ENCODE results near the gene MISFA. TPM values are rescaled to one million over a fixed set of nuclear protein-coding genes. Genes with fewer than 3 reads are reported as not detected.
"Not testable (repeated sequence)": the region's sequence is repeated elsewhere in the genome, so short reads cannot be mapped to it uniquely, and the experiment has no call there.

Gene MISFA
- 2.2 and 2.6 TPM in 2 replicates for total RNA-seq

DNA sequence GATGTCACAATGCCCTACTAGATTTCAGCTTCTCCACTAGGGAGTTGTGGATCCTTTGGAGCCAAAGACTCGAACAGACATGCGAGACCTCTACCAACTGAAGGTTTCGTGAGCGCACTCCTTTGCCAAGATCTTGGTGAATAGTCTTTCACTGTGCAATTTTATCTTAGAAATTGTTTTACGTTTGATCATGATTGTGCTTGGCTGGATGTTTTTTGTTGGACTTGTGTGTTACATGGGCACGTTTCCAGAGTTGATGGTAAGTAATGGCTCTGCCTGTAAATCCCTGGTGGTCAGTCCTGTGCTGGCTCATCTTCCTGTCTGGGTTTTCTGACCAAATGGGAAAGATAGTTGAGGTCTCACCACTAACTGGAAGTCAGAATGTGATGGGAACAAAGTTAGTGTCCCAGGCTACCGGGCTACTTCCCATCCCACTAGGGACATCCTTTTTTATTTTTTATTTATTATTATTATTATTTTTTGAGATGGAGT lies at the start of gene MISFA:
Gene MISFA, plus strand, starts transcription at position 51 of the 492 bp plus-strand sequence. Its CDS starts 140 bp downstream, at position 191.
- intact Hi-C loops (cut with micrococcal nuclease): no loop called here

- intact Hi-C loops (cut with micrococcal nuclease): no loop called here
These were observed 36.4 kb upstream of the MISFA start for GRCh38 chr11:18563090-18563730.

DNA sequence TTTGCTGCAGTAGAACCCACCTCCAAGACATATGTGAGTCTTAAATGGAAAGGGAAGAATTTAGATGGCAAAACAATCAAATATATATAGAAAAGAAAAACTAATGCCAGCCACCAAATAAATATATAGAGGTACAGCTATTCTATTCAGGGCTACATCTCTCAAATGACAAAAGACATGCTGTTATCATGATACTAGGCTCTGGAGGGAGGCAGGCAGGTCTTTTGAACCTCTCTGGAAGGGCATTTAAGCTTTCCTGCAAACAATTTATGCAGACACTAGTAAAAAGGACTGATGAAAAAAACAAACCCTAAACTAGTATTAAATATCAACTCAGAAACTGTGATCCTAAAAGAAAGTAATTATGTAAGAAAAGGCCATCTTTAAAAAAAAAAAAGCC lies 35.4 kb upstream of the MISFA start:
- intact Hi-C loops (cut with micrococcal nuclease): no loop called here

GRCh38 chr11:18566406-18566805 lies 33.2 kb upstream of the MISFA start:
- intact Hi-C loops (cut with micrococcal nuclease): no loop called here

DNA sequence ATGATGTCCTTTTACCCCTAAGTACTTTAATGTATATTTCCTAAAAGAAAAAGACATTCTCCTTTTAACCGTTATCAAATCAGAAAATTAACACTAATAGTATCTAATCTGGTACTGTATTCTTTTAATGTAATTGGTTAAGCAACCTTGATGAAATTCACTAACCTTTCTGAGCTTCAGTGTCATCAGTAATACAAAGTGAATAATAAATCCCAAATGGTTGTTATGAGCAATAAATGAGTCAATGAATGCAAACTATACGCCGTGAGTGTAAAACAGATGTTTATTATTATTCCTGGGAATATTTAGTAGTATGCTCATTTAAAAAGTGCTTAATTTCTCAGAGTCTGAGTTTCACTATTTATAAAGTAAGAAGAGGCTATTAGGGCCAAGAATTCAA lies 32.5 kb upstream of the MISFA start:
- intact Hi-C loops (cut with micrococcal nuclease): no loop called here

DNA sequence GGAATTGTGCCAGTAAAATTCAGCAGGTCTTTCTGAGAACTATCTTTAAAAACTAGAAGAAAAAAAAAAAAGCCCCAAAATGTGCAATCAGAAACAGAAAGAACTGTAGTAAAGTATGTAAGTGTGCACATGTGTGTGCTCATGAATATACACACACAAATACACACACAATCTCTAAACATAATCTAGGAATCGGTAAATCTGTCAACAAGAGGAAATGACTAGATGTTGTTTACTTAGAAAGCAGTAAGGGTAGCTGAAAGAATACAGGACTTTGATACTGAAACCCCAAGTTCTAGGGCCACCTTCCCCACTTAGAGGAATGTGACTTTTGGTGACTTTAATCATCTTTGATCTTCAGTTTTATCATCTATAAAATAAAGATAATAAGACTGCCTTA lies 24.2 kb upstream of the MISFA start:
- intact Hi-C loops (cut with micrococcal nuclease): no loop called here

DNA sequence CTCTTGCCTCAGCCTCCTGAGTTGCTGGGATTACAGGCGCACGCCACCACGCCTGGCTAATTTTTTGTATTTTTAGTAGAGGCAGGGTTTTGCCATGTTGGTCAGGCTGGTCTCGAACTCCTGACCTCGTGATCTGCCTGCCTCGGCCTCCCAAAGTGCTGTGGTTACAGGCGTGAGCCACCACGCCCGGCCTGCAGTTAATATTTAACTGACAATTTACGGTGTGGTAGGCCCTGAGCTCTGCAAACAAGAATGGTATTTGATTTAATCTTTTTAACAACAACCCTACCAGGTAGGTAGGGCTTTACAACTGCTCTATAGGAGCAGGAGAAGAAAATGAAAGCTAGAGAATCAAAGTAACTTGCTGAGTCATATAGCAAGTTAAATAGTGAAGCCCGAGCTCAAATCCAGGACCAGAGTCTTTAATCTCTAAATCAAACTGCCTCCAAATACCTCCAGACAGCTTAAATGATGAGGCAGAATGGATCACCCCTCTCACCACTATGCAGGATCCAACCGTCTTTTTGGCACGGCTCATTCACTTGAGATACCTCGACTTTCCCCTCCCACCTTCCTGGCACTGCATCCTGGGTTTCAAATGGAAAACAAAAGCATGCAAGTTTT lies 20.5 kb upstream of the MISFA start:
- intact Hi-C loops (cut with micrococcal nuclease): loop anchor here (1.0 to 2.0 kb wide), 2 partner anchors 8 to 38 kb away; no protein-coding TSS in a partner anchor

DNA sequence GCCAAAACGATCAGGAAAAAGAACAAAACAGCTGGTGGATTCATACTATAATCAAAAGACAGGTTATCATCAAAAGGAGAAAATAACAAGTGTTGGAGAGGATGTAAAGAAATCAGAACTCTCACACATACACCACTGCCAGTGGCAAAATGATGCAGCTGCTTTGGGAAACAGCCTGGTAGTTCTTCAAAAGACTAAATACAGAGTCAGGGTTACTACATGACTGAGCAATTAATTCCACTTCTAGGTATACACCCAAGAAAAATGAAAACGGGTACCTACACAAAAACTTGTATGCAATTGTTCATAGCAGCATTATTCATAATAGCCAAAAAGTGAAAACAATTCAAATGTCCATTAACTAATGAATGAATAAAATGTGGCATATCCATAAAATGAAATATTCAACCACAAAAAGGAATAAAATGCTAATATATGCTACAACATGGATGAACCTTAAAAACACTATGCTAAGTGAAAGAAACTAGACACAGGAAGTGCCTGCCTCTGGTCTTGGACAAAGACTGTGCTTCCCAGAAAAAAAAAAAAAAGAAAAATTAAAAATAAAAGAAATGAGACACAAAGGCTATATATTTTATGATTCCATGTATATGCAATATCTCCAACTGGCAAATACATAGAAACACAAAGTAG lies 19.3 kb upstream of the MISFA start:
- intact Hi-C loops (cut with micrococcal nuclease): no loop called here

- intact Hi-C loops (cut with micrococcal nuclease): no loop called here
These were observed 17.8 kb upstream of the MISFA start for GRCh38 chr11:18581825-18582224.

- intact Hi-C loops (cut with micrococcal nuclease): loop anchor here (1.0 to 2.0 kb wide), 3 partner anchors 28 to 62 kb away; partner anchors contain the start of genes SPTY2D1 and TSG101
These were observed 11.0 kb upstream of the MISFA start, which contains the start of gene UEVLD for GRCh38 chr11:18588297-18589252. TSS of gene UEVLD (minus strand) at chr11:18588734. CDS start at chr11:18588654, 80 bp downstream.

DNA sequence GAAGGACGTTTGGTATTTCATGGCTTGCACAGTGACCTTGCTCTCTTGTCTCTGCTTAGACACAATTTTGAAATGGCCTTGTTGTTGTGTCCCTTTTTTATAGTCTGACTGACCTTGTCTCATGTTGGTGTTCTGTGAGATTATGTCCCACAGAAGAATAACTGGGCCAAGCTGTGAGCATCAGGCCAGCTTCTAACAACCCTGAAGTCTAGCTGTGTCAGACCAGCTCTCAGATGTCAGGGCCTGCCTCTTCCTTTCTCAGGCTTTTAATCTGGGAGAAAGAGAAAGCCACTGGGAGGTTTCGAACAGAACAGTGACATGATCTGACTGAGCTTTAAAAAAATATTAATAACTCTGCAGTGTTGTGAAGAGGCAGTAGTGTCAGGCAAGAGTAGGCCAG lies 9.0 kb upstream of the MISFA start:
- intact Hi-C loops (cut with micrococcal nuclease): no loop called here

- intact Hi-C loops (cut with micrococcal nuclease): not testable (repeated sequence)
These were observed 5.5 kb upstream of the MISFA start for GRCh38 chr11:18594088-18594487.

GRCh38 chr11:18594999-18595749 lies 4.4 kb upstream of the MISFA start:
- intact Hi-C loops (cut with micrococcal nuclease): no loop called here

- intact Hi-C loops (cut with micrococcal nuclease): no loop called here
These were observed 1.5 kb downstream of the MISFA start for GRCh38 chr11:18600915-18601569.

DNA sequence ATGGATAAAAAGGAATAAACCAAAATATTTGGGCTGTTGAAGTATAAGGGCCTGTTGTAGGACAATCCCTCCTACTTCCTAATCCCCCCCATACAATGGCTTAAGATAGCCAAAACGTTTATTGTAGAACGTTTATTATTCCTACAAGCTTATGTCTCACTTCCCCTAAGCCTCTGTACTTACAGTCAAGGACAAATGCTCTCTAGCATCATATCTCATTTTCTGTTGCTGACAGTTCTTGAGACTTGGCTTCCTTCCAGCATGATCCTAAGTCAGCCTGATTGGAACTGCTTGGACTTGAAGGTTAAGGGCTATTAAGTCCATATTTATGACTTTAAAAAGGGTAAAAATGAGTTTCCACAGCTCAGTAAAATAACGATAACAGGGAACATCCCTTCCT lies 8.8 kb downstream of the MISFA start:
- intact Hi-C loops (cut with micrococcal nuclease): no loop called here

DNA sequence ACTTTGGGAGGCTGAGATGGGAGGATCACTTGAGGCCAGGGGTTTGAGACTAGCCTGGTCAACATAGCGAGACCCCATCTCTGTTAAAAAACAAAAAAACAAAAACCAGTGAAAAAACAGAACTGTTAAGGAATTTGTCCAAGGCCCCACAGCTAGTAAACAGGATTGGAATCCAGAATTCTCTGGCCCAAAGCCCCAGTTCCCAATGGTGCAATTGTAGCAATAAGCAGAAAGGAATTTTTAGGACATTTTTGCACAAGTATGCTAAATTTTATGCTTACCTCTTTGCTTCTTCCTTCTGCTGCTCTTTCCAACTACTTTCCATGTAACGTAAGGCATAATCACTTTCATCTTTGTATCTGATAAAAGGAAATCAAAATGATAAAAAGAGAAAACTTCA lies 11.6 kb downstream of the MISFA start:
- intact Hi-C loops (cut with micrococcal nuclease): no loop called here

DNA sequence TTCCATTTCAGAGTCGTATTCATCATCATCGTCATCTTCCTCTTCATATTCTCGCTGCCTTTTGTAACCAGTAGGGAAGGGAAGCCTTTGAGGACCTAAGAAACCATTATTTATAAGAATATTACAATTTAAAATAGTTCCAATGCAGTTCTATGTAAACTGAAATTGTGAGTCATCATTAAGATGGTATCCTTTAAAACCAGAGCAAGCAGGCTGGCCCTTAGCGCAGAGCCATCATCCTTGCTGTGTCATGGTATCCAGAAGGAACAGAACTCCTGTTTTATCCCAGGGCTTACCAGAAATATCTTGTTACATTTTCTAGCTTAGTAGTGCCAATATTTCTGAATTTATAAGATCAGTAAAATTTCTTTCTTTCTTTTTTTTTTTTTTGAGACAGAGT lies 12.8 kb downstream of the MISFA start:
- intact Hi-C loops (cut with micrococcal nuclease): no loop called here

DNA sequence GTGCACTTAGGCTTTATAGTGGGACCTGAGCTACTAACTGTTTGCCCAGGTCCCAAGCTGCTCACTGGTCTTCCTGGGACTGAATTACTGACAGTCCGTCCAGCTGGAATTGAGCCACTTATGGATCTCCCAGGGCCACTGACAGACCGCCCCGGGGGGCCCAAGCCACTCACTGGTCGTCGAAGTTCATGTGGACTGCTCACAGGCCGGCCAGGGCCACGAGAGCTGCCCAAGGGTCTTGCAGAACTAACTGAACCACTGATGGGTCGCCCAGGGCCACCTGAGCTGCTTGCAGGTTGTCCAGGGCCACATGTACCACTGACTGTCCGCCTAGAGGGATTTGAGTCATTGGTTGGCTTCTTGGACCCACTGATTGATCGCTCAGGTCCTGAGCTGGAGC lies 15.1 kb downstream of the MISFA start:
- intact Hi-C loops (cut with micrococcal nuclease): loop anchor here (5.0 kb wide), 3 partner anchors 58 to 222 kb away; partner anchors contain the start of genes LDHA and TSG101

DNA sequence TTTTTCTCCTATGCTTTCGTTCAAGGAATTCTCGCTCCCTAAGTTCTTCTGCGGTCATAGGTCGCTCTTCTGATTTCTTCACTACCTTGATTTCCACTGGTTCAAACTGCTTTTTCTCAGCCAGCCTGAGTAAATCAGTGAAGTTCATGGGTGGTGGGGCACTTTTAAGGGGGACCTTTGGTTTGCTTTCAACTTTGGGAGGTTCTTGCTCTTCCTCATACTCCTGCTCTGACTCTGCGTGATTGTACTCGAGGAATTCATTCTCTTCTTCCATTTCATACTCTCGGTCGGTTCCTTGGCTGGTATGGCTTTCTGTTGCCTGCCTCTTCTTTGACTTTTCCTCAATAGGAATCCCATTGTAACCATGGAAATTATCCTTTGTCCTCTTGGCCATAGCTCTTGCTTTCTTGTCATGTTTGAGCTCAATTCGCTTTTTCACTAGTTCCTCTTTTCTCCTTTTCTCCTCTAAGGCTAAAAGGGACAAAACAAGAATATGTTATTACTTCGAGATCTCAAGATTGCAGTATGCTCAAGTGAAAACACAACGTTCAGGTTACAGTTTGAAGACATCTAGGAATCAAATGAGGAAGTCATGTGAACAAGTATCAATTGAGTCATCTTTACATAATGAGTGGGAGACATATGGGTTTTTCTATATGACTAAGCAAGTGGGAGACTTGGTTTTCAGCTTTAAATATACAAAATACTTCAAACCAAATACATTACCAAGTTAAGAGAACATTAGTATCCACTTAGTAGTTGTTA lies 16.2 kb downstream of the MISFA start:
- intact Hi-C loops (cut with micrococcal nuclease): loop anchor here (1.0 to 5.0 kb wide), 6 partner anchors 28 to 224 kb away; partner anchors contain the start of genes LDHA, TSG101 and UEVLD
